ENCODE results near the gene DAP.
"Not testable (repeated sequence)": the region's sequence is repeated elsewhere in the genome, so short reads cannot be mapped to it uniquely, and the experiment has no call there.

The DAP gene

DNA sequence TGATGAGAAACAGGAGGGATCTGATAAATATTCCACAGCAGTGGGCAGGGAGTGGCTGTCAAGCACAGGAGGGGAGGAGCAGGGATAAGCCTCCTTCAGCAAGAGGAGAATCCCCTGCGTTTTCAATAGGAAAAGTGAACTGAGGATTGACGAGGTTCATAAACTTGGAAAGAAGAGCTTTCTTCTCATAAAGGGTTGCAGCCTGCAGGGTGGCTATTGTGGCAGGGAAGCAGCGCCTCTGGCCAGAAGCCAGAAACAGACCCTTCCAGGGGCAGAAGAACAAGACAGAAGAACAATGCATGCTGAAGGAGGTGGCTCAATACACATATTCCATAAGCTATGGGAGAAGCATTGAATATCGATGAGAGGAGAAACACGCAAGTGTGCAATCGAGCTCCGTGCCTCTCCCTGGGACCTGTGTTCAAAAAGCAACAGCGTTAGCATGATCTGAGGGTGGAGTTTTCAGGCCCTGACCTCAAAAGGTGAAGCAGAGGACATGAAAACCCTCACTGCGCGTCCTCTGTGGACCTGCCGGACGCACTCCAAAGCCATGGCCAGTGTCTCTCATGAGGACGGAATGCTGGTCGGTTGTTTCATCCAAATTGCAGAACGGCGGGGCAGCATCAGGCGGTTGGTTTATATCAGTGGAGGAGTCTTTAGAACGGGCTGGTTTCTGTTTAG lies 129.6 kb downstream of the DAP start:
- no peak for DNase-seq (ENCODE audit: low spot score)

DNA sequence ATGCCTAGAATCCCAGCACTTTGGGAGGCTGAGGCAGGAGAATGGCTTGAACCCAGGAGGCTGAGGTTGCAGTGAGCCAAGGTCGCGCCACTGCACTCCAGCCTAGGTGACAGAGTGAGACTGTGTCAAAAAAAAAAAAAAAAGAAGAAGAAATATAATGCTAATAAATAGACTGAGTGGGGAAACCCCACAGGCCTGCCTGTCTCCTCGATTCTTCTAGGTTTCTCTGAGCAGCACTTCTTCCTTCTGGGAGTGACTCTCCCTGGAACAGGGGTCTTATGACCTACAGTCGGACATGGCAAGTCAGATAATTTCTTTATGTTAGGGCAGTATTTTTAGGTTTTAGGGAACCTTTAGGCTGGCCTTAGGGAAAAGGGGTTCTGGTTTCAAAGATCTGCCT lies 130.3 kb downstream of the DAP start:
- not testable (repeated sequence) for DNase-seq (ENCODE audit: low spot score)

DNA sequence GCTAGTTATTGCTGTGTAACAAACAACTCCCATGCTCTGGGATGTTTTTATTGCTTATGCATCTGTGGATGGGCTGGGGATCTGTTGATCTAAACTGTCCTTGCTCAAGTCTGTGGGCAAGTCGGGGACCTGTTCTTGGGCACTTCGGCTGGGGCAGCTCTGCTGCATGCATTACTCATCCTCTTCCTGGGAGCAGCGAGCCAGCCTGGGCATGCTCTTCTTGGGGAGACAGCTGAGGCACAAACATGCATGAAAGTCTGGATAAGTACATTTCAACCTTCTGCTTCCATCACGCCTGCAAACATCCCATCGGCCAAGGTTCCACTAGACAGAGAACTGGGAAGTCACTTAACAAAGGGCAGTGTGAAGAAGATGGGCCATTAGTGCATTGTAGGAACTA lies 130.9 kb downstream of the DAP start:
- no peak for DNase-seq (ENCODE audit: low spot score)

DNA sequence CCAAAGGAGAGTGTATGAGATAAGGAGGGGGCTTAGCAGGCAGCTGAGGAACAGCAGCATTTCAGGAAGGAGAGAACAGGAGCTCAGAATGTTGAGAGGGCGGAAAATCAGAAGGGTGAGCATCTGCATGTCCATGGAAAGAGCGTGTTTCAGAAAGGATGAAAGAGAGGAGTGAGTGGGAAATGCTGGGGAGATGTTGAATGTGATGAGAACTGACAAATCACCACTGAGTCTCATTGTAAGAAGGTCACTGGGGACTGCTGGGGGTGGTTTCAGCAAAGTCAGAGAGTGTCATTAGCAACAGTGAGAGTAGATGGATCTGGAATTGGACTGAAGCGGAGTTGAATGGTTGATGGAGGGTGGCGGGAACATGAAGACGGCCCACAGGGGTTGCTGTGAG lies 131.4 kb downstream of the DAP start:
- no peak for DNase-seq (ENCODE audit: low spot score)

Measured in CD4-positive, alpha-beta T cell treated with Interleukin-6 at 100 ng/mL for 8 hours (primary cell).